ENCODE data around the gene MELK.

MELK gene

DNA sequence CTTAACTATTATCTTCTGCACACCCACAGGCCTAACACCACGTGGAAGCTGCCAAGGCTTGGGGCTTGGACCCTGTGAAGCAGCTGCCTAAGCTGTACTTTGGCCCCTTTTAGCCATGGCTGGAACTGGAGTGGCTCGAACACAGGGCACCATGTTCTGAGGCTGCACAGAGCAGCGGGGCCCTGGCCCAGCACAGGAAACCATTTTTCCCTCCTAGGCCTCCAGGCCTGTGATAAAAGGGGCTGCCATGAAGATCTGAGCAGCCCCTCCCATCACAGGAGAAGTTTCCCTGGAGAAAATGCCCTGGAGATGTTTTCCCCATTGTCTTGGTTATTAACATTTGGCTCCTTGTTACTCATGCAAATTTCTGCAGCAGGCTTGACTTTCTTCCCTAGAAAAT, 126.3 kb downstream of the MELK start:
- no peak overlapping the region for H3K4me3 ChIP-seq (ENCODE audit: low read length)
- H3K27ac ChIP-seq (ENCODE audit: low read length) = no peak overlapping the region
- no peaks in the 10 kb centered on the region for H3K4me1 ChIP-seq (ENCODE audit: low read length)
- H3K9ac ChIP-seq (ENCODE audit: low read length) = no peak overlapping the region
- H3K79me2 ChIP-seq (ENCODE audit: low read length) = no peaks in the 10 kb centered on the region
- no peak overlapping the region for H2AFZ ChIP-seq (ENCODE audit: low read depth, low read length)
- peaks cover 6% of the 10 kb centered on the region; the same call in 1 of the 2 replicates for H3K9me3 ChIP-seq (ENCODE audit: insufficient read depth, low read length)
- no peaks in the 10 kb centered on the region for H4K20me1 ChIP-seq (ENCODE audit: insufficient read depth, low read length)
- no peaks in the 10 kb centered on the region for H3K27me3 ChIP-seq (ENCODE audit: low read depth, low read length)
- TF ChIP-seq, protein P1, sequence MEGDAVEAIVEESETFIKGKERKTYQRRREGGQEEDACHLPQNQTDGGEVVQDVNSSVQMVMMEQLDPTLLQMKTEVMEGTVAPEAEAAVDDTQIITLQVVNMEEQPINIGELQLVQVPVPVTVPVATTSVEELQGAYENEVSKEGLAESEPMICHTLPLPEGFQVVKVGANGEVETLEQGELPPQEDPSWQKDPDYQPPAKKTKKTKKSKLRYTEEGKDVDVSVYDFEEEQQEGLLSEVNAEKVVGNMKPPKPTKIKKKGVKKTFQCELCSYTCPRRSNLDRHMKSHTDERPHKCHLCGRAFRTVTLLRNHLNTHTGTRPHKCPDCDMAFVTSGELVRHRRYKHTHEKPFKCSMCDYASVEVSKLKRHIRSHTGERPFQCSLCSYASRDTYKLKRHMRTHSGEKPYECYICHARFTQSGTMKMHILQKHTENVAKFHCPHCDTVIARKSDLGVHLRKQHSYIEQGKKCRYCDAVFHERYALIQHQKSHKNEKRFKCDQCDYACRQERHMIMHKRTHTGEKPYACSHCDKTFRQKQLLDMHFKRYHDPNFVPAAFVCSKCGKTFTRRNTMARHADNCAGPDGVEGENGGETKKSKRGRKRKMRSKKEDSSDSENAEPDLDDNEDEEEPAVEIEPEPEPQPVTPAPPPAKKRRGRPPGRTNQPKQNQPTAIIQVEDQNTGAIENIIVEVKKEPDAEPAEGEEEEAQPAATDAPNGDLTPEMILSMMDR (IDR thresholded peaks at IDR 0.05; ENCODE audit: low read depth, low read length) = no peak
- no peaks in the 10 kb centered on the region for H3K36me3 ChIP-seq (replicated peaks; ENCODE audit: low read depth, low read length)
- H3K4me2 ChIP-seq (ENCODE audit: low read length) = no peak overlapping the region

GRCh38 chr9:36704148-36704547, 131.5 kb downstream of the MELK start:
- Histone ChIP-seq H3K9me3 (ENCODE audit: insufficient read depth, low read length) (peaks cover 5% of the 10 kb centered on the region; the same call in 1 of the 2 replicates), H3K9ac (ENCODE audit: low read length) (no peak overlapping the region), H3K4me3 (ENCODE audit: low read length) (no peak overlapping the region), H3K4me1 (ENCODE audit: low read length) (no peaks in the 10 kb centered on the region), H3K27me3 (ENCODE audit: low read depth, low read length) (peaks cover 6% of the 10 kb centered on the region; the same call in 1 of the 2 replicates), H2AFZ (ENCODE audit: low read depth, low read length) (no peak overlapping the region), H3K4me2 (ENCODE audit: low read length) (no peak overlapping the region), H3K79me2 (ENCODE audit: low read length) (no peaks in the 10 kb centered on the region), H4K20me1 (ENCODE audit: insufficient read depth, low read length) (no peaks in the 10 kb centered on the region), H3K27ac (ENCODE audit: low read length) (no peak overlapping the region), H3K36me3 (replicated peaks; ENCODE audit: low read depth, low read length) (no peaks in the 10 kb centered on the region)
- no peak for TF ChIP-seq EZH2phosphoT487 (IDR thresholded peaks at IDR 0.05; ENCODE audit: low read depth)
- TF ChIP-seq, protein P1 (IDR thresholded peaks at IDR 0.05; ENCODE audit: low read depth, low read length) = no peak

GRCh38 chr9:36713515-36714490, 141.1 kb downstream of the MELK start:
- Histone ChIP-seq H3K36me3 (replicated peaks; ENCODE audit: low read depth, low read length) (no peaks in the 10 kb centered on the region), H3K4me1 (ENCODE audit: low read length) (peaks cover 3% of the 10 kb centered on the region; the same call in 1 of the 2 replicates), H3K27me3 (ENCODE audit: low read depth, low read length) (no peaks in the 10 kb centered on the region), H3K9me3 (ENCODE audit: insufficient read depth, low read length) (no peaks in the 10 kb centered on the region), H3K4me3 (ENCODE audit: low read length) (no peak overlapping the region), H3K27ac (ENCODE audit: low read length) (no peak overlapping the region), H2AFZ (ENCODE audit: low read depth, low read length) (no peak overlapping the region), H4K20me1 (ENCODE audit: insufficient read depth, low read length) (no peaks in the 10 kb centered on the region), H3K4me2 (ENCODE audit: low read length) (no peak overlapping the region), H3K79me2 (ENCODE audit: low read length) (no peaks in the 10 kb centered on the region), H3K9ac (ENCODE audit: low read length) (no peak overlapping the region)
- TF ChIP-seq, protein P1 (IDR thresholded peaks at IDR 0.05; ENCODE audit: low read depth, low read length) = no peak
- TF ChIP-seq EZH2phosphoT487 (IDR thresholded peaks at IDR 0.05; ENCODE audit: low read depth) = no peak

DNA sequence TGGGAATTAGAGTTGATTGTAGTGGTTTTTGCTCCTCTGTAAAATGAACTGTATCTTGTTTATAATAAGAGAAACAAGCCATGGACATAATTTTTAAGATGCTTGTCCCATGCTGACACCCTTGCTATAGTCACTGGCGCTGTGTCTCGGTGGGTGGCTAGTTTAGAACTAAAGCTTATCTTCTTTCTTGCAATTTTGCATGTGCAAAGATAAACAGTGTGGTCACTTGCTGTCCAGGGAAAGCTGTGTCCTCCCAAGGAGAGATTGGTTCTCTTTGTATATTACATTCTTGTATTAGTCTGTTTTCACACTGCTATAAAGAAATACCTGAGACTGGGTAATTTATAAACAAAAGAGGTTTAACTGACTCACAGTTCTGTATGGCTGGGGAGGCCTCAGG, 143.8 kb downstream of the MELK start:
- TF ChIP-seq, protein P1 (IDR thresholded peaks at IDR 0.05; ENCODE audit: low read depth, low read length) = no peak
- TF ChIP-seq EZH2phosphoT487 (IDR thresholded peaks at IDR 0.05; ENCODE audit: low read depth) = no peak
- H3K79me2 ChIP-seq (ENCODE audit: low read length) = no peaks in the 10 kb centered on the region
- no peak overlapping the region for H3K9ac ChIP-seq (ENCODE audit: low read length)
- no peak overlapping the region for H3K4me3 ChIP-seq (ENCODE audit: low read length)
- no peaks in the 10 kb centered on the region for H4K20me1 ChIP-seq (ENCODE audit: insufficient read depth, low read length)
- no peaks in the 10 kb centered on the region for H3K27me3 ChIP-seq (ENCODE audit: low read depth, low read length)
- no peak overlapping the region for H3K4me2 ChIP-seq (ENCODE audit: low read length)
- H3K9me3 ChIP-seq (ENCODE audit: insufficient read depth, low read length) = no peaks in the 10 kb centered on the region
- no peak overlapping the region for H3K27ac ChIP-seq (ENCODE audit: low read length)
- H3K4me1 ChIP-seq (ENCODE audit: low read length) = peaks cover 4% of the 10 kb centered on the region; the same call in 1 of the 2 replicates
- H3K36me3 ChIP-seq (replicated peaks; ENCODE audit: low read depth, low read length) = no peaks in the 10 kb centered on the region
- H2AFZ ChIP-seq (ENCODE audit: low read depth, low read length) = no peak overlapping the region
